Peyer's patch (tissue), 4 donors: ENCODE measurements around the gene TBC1D2. TPM values are rescaled to one million over a fixed set of nuclear protein-coding genes. Genes with fewer than 3 reads are reported as not detected.
A peak's percentile ranks its signal among the peaks of the same experiment; 100 is the strongest.

ENCODE experiments used
- DNase-seq, 3 donors: peaks; one replicate each; pipeline ENCODE4 v3.0.0-alpha.2; 2017 to 2019
- H3K27ac ChIP-seq, 4 donors: fragments of 200-600 bp; sonication (generic); one replicate each; pipeline ENCODE4 v1.5.1; 2016 to 2019
- H3K27me3 ChIP-seq, 2 donors: fragments of 200-600 bp; sonication (generic); one replicate each; pipeline ENCODE4 v1.5.1; 2019
- H3K36me3 ChIP-seq, 3 donors: fragments of 200-600 bp; sonication (generic); one replicate each; pipeline ENCODE4 v1.5.1; 2016 to 2019
- H3K4me1 ChIP-seq, 4 donors: fragments of 200-600 bp; sonication (generic); one replicate each; pipeline ENCODE4 v1.5.1; 2016 to 2019
- H3K4me3 ChIP-seq, 4 donors: fragments of 200-600 bp; sonication (generic); 1 replicate in 3 of 4; 2 replicates in 1 of 4; pipeline ENCODE4 v1.5.1; 2016 to 2019; ENCODE audit warnings: mild to moderate bottlenecking in 1 of 4
- H3K9me3 ChIP-seq, 4 donors: fragments of 200-600 bp; sonication (generic); one replicate each; pipeline ENCODE4 v1.5.1; 2016 to 2019; ENCODE audit warnings: mild to moderate bottlenecking in 1 of 4
- CTCF ChIP-seq, 6 experiments: fragments of 450-650 bp in 4 of 6; fragments of 200-600 bp in 2 of 6; sonication (generic) in 1 of 6; IDR thresholded peaks; one replicate each; pipeline ENCODE4 v1.5.1; 2017 to 2019; ENCODE audit warnings: antibody characterized with exemption in 6 of 6, mild to moderate bottlenecking in 3 of 6, moderate library complexity in 1 of 6
- POLR2A ChIP-seq, 2 donors: fragments of 450-650 bp; IDR thresholded peaks; one replicate each; pipeline ENCODE4 v1.5.1; 2017; ENCODE audit warnings: antibody characterized with exemption in 2 of 2, mild to moderate bottlenecking in 2 of 2, moderate library complexity in 2 of 2
- total RNA-seq, 4 donors: library from RNA; depleted of rRNA; stranded (reverse); fragments of >200 nt; gene quantifications; one replicate each; pipeline ENCODE4 v1.1.0, GENCODE V29; 2016

Gene TBC1D2
- total RNA-seq, 4 donors from 2014 or later, result 28.1 to 68.8 (median 48.4) TPM

- H3K4me3 ChIP-seq, result no peak overlapping the region
- peaks cover 2 to 70% (median 7%) of the 10 kb centered on the region in 4 donors for H3K4me1 ChIP-seq
- H3K27me3 ChIP-seq, result no peaks in the 10 kb centered on the region
- peak overlapping the region in 2 of 4 donors; percentile 59 to 82 for H3K27ac ChIP-seq
- peak in 2 of 3 donors; percentile 43 to 46 for DNase-seq
- TF ChIP-seq POLR2A (IDR thresholded peaks at IDR 0.05) (no peak), CTCF (IDR thresholded peaks at IDR 0.05) (no peak)
- H3K9me3 ChIP-seq, result no peaks in the 10 kb centered on the region
- no peaks in the 10 kb centered on the region for H3K36me3 ChIP-seq
Observed at GRCh38 chr9:98164912-98165311, 90.5 kb downstream of the TBC1D2 start.

GRCh38 chr9:98162613-98163012 is 92.8 kb downstream of the TBC1D2 start:
- TF ChIP-seq CTCF (IDR thresholded peaks at IDR 0.05) (no peak), POLR2A (IDR thresholded peaks at IDR 0.05) (no peak)
- Histone ChIP-seq H3K27me3 (no peaks in the 10 kb centered on the region), H3K4me1 (peaks cover 0 to 58% (median 3%) of the 10 kb centered on the region in 4 donors), H3K36me3 (peaks cover 0 to under 1% (median 0%) of the 10 kb centered on the region in 3 donors), H3K4me3 (no peak overlapping the region), H3K9me3 (no peaks in the 10 kb centered on the region), H3K27ac (peak overlapping the region in 2 of 4 donors; percentile 78 to 82)
- peak in 2 of 3 donors; percentile 28 to 37 for DNase-seq

GRCh38 chr9:98161851-98162250 is 93.6 kb downstream of the TBC1D2 start:
- Histone ChIP-seq H3K4me3 (no peak overlapping the region), H3K4me1 (peaks cover 0 to 50% (median 3%) of the 10 kb centered on the region in 4 donors), H3K27ac (no peak overlapping the region), H3K36me3 (peaks cover 0 to 8% (median 0%) of the 10 kb centered on the region in 3 donors), H3K27me3 (no peaks in the 10 kb centered on the region), H3K9me3 (no peaks in the 10 kb centered on the region)
- TF ChIP-seq CTCF (IDR thresholded peaks at IDR 0.05) (no peak), POLR2A (IDR thresholded peaks at IDR 0.05) (no peak)
- no peak for DNase-seq

GRCh38 chr9:98159790-98160189 is 95.7 kb downstream of the TBC1D2 start:
- Histone ChIP-seq H3K4me3 (no peak overlapping the region), H3K27ac (no peak overlapping the region), H3K36me3 (peaks cover 0 to 20% (median 0%) of the 10 kb centered on the region in 3 donors), H3K4me1 (peaks cover 0 to 37% (median 3%) of the 10 kb centered on the region in 4 donors), H3K9me3 (no peaks in the 10 kb centered on the region), H3K27me3 (no peaks in the 10 kb centered on the region)
- DNase-seq, result peak in 1 of 3 donors; percentile 13
- no peak for TF ChIP-seq CTCF (IDR thresholded peaks at IDR 0.05)
- no peak for TF ChIP-seq POLR2A (IDR thresholded peaks at IDR 0.05)

- Histone ChIP-seq H3K4me3 (no peak overlapping the region), H3K9me3 (no peaks in the 10 kb centered on the region), H3K36me3 (peaks cover 0 to 21% (median 0%) of the 10 kb centered on the region in 3 donors), H3K27ac (no peak overlapping the region), H3K27me3 (no peaks in the 10 kb centered on the region), H3K4me1 (peaks cover 0 to 32% (median 3%) of the 10 kb centered on the region in 4 donors)
- peak in 2 of 3 donors; percentile 15 to 41 for DNase-seq
- TF ChIP-seq POLR2A (IDR thresholded peaks at IDR 0.05) (no peak), CTCF (IDR thresholded peaks at IDR 0.05) (no peak)
Observed at GRCh38 chr9:98159301-98159700, 96.1 kb downstream of the TBC1D2 start.
